Prostate gland (tissue), 2 donors: ENCODE data around the gene ADAMTS17. TPM values are rescaled to one million over a fixed set of nuclear protein-coding genes. Genes with fewer than 3 reads are reported as not detected.

Experiments
- DNase-seq: peaks from one replicate; pipeline ENCODE4 v3.0.0-alpha.2; 2019; ENCODE audit warnings: low spot score
- H3K27ac ChIP-seq, 2 donors: fragments of 200-600 bp; sonication (generic); 2 replicates each; pipeline ENCODE4 v1.5.1; 2017 to 2019
- H3K27me3 ChIP-seq: fragments of 200-600 bp; sonication (generic); replicated peaks from 2 replicates; pipeline ENCODE4 v1.5.1; 2019; ENCODE audit not compliant: insufficient read depth
- H3K36me3 ChIP-seq, 2 donors: fragments of 200-600 bp; sonication (generic); 1 replicate in 1 of 2; 2 replicates in 1 of 2; pipeline versions ENCODE4 v1.5.1 to v1.8.1; 2017 to 2019
- H3K4me1 ChIP-seq: fragments of 200-600 bp; sonication (generic); replicated peaks from 2 replicates; pipeline ENCODE4 v1.5.1; 2019
- H3K4me3 ChIP-seq, 2 donors: fragments of 200-600 bp; sonication (generic); 2 replicates each; pipeline ENCODE4 v1.5.1; 2017 to 2019
- H3K9me3 ChIP-seq: fragments of 200-600 bp; sonication (generic); 2 replicates; pipeline ENCODE4 v1.5.1; 2017
- POLR2A ChIP-seq: fragments of 450-650 bp; IDR thresholded peaks from one replicate; pipeline ENCODE4 v1.6.1; 2016; ENCODE audit warnings: antibody characterized with exemption, mild to moderate bottlenecking
- POLR2AphosphoS5 ChIP-seq: sonication (generic); formaldehyde crosslinking; IDR thresholded peaks from one replicate; pipeline ENCODE4 v1.6.1; 2017; ENCODE audit warnings: antibody characterized with exemption
- WGBS: methylation state at CpG from one replicate; pipeline ENCODE4 v1.1.5; 2018; 5-methylcytosine and 5-hydroxymethylcytosine counted together
- intact Hi-C: fragments of 100-400 bp; cut with DNase I; formaldehyde crosslinking; loops from one replicate; pipeline ENCODE4 v1.14.2; 2022
- total RNA-seq, 2 donors: library from RNA; depleted of rRNA; stranded (reverse); fragments of >200 nt; gene quantifications; one replicate each; pipeline ENCODE4 v1.1.0, GENCODE V29; 2016
- TF ChIP-seq, protein P1 (sequence below), 4 experiments: fragments of 200-600 bp in 2 of 4; fragments of 450-650 bp in 2 of 4; sonication (generic) in 2 of 4; IDR thresholded peaks; 1 replicate in 3 of 4; 2 replicates in 1 of 4; pipeline ENCODE4 v1.5.1; 2016 to 2019; ENCODE audit warnings: antibody characterized with exemption in 4 of 4, mild to moderate bottlenecking in 2 of 4, moderate library complexity in 2 of 4

The ADAMTS17 gene
- total RNA-seq, 2 donors from 2014 or later = 2.7 to 5.6 TPM

DNA sequence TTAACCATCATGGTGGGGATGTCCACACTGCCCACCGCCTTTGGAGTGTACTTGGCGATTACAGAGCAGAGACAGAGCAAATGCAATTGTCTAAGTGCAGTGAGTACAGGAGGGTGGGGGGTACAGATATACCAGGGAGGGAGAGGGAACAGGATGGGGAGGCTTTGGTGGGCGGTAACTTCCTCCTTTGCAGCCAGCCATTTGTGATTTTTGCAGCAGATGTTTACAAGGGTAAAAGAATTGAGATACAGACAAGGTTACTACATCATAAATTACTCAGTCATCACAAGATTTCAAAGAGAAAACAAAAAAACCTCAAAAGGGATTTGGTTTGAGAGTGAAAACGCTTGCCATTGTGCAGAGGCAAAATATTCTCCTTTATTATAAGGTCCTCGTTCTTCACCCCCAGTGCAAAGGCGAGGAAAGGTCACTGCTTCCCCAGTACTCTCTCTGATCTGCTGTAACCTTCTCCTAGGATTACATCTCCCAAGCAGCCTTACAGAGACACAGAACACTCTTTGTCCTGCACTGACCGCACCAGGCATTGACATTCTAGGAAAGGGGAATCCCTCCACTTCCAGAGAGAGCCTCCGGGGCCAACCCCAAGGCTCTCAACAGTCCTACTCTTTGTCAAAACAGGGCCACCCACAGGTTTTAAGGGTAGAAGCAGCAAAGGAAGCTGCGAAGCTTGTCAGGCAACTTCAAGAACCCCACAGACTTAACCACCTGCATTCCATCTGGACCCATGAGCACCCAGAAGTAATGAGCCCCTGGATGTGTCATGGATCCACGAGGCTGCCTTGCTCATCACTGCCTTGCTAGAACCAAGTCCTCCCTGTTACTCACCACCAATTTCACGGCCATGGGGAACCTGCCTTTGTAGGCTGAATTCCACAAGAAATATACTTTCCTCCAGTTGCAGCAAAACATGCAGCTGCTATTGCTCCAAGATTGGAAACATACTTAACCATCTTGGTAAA, 117.3 kb downstream of the ADAMTS17 start:
- Histone ChIP-seq H3K4me3 (no peak overlapping the region), H3K27ac (no peak overlapping the region), H3K27me3 (no peaks in the 10 kb centered on the region), H3K9me3 (no peaks in the 10 kb centered on the region), H3K4me1 (no peaks in the 10 kb centered on the region), H3K36me3 (no peaks in the 10 kb centered on the region)
- TF ChIP-seq POLR2A = no peak
- no peak for TF ChIP-seq POLR2AphosphoS5
- TF ChIP-seq, protein P1, sequence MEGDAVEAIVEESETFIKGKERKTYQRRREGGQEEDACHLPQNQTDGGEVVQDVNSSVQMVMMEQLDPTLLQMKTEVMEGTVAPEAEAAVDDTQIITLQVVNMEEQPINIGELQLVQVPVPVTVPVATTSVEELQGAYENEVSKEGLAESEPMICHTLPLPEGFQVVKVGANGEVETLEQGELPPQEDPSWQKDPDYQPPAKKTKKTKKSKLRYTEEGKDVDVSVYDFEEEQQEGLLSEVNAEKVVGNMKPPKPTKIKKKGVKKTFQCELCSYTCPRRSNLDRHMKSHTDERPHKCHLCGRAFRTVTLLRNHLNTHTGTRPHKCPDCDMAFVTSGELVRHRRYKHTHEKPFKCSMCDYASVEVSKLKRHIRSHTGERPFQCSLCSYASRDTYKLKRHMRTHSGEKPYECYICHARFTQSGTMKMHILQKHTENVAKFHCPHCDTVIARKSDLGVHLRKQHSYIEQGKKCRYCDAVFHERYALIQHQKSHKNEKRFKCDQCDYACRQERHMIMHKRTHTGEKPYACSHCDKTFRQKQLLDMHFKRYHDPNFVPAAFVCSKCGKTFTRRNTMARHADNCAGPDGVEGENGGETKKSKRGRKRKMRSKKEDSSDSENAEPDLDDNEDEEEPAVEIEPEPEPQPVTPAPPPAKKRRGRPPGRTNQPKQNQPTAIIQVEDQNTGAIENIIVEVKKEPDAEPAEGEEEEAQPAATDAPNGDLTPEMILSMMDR (IDR thresholded peaks at IDR 0.05) = no peak
- 59% methylated on average over 11 of the region's 11 CpGs for WGBS
- DNase-seq = no peak
- intact Hi-C loops = no loop called here

DNA sequence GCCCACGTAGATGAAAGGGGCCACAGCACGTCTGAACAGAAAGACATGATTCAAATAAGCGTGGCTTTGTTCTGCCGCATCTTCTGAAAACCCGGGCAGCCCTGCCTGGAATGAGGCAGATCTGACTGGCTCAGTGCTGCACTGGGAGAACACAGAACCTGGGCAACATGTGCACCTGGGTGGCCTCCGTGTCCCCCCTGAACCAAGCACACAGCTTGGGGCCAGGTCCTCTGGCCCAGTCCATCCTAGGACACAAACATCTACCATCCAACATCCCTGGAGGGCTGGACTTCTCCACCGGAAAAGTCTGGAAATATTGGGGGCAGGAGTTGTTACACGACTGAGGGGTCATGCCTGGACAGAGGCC, 119.4 kb downstream of the ADAMTS17 start:
- Histone ChIP-seq H3K36me3 (no peaks in the 10 kb centered on the region), H3K27ac (no peak overlapping the region), H3K4me3 (no peak overlapping the region), H3K4me1 (no peaks in the 10 kb centered on the region), H3K27me3 (no peaks in the 10 kb centered on the region), H3K9me3 (no peaks in the 10 kb centered on the region)
- DNase-seq = no peak
- TF ChIP-seq POLR2AphosphoS5 = no peak
- TF ChIP-seq POLR2A = no peak
- TF ChIP-seq, protein P1 (IDR thresholded peaks at IDR 0.05) = no peak
- intact Hi-C loops = no loop called here
- WGBS = 46% methylated on average over 8 of the region's 8 CpGs

DNA sequence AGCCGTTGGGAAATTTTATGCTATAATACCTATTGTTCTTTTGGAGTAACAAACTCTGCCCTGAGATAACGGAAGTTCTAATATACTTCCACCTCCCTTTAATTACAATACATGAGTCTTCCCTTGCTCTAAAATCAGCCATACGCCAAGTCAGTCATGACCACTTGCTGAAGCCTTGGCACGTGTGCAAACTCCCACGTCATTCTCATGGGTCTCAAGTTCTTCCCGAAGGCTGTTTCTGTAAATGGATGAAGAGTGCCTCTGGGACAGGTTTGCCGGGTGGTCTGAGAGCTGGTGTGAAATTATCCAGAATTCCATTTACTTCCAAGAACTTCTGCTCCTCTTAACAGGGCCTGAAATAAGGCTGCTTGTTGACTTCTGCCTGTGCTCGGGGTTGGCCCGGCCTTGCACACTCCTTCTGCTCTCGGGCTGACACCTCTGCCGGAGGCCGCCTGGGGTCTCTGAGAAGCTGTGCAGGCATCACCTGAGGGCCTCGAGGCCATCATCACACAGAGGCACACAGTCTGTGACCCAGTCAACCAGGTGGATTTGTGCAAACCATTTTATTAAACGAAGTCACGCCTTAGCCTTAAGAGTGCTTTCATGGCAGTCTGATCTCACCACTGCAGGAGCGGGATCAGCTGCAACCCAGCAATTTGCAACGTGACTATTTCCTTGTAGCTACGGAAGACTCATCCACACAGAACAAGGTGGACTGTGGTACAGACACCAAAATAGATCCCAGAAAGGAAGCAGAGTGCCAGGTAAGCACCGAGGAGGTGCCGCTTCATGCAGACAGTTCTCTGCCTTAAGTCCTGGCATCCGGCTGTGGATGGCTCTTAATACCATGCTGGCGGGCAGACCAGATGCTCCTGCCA, 120.1 kb downstream of the ADAMTS17 start:
- 60% methylated on average over 22 of the region's 22 CpGs for WGBS
- Histone ChIP-seq H3K27ac (no peak overlapping the region), H3K4me1 (no peaks in the 10 kb centered on the region), H3K27me3 (no peaks in the 10 kb centered on the region), H3K36me3 (no peaks in the 10 kb centered on the region), H3K9me3 (no peaks in the 10 kb centered on the region), H3K4me3 (no peak overlapping the region)
- DNase-seq = peak; percentile 62
- TF ChIP-seq, protein P1 (IDR thresholded peaks at IDR 0.05) = no peak
- TF ChIP-seq POLR2A = no peak
- no peak for TF ChIP-seq POLR2AphosphoS5
- intact Hi-C loops = no loop called here

DNA sequence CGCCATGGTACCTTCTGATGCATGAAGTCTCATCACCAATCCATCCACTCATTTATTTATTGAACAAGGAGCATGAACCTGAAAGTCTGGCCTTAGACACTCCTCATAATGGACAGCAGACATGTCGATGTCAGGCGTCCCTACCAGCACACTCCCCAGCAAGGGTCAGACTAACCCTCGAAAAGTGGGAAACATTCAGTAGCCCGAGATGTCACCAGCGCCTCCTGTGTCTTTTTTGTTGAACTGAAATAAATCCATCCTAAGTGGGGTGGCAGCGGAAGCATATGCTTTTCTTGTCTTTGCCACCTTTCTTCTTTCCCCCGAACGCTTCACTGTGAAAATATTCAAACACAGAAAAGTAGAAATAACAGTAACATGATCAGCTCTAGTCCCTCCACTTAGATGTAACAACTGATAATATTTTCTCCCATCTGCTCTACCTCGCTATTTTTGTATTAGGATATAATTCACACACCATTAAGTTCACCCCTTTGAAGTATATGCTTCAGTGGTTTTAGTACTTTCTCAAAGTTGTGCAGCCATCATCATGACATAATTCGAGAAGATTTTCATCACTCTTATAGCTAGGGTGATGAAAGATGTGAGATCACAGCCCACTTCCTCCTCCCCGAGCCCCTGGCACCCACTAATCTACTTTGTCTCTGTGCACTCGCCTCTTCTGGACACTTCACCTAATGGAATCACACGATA, 121.6 kb downstream of the ADAMTS17 start:
- TF ChIP-seq POLR2AphosphoS5 (no peak), POLR2A (no peak)
- TF ChIP-seq, protein P1 (IDR thresholded peaks at IDR 0.05) = no peak
- Histone ChIP-seq H3K4me3 (no peak overlapping the region), H3K4me1 (no peaks in the 10 kb centered on the region), H3K9me3 (no peaks in the 10 kb centered on the region), H3K27ac (no peak overlapping the region), H3K36me3 (no peaks in the 10 kb centered on the region), H3K27me3 (no peaks in the 10 kb centered on the region)
- 80% methylated on average over 14 of the region's 14 CpGs for WGBS
- intact Hi-C loops = no loop called here
- no peak for DNase-seq
